Measurements from ENCODE around the gene GMEB2.

The GMEB2 gene

GRCh38 chr20:63568170-63568981, 58.5 kb downstream of the GMEB2 start:
- DNase-seq, result no peak

DNA sequence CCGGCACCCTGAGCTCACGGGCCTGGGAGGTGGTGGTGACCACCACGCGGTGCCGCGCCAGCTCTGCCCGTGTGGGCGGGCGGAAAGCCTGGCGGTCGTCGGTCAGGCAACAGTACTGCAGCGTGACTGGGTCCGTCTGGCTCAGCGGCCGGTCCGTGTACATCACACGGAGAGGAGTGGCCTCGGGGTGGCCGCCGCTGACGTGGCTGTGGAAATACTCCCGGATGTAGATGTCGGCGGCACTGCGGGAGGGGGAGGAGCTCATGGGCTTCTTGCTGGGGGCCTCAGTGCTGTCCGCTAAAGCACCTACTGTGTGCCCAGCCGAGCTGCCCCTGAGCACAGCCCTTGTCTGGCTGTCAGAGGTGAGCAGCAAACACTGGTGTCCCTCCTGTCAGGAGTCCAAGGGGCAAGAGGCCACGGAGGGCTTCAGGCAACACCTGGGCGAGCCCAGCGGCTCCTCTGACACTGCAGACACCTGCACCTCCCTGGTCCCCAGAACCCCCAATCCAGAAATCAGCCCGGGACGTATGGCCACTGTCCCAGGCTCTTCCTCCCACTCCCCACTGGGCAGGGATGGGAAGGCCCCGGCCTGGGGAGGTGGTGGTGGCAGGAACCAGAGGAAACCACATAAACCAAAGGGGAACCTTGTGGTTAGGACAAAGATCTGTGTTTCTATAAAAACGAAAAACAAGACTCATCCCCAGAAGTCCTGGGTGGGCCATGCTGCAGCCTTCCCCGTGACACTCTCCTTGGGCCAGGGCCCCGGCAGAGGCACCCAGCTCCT, 59.3 kb downstream of the GMEB2 start:
- DNase-seq, result peak; percentile 72

- DNase-seq, result peak; percentile 32
Observed at GRCh38 chr20:63567136-63567385, 59.8 kb downstream of the GMEB2 start.

DNA sequence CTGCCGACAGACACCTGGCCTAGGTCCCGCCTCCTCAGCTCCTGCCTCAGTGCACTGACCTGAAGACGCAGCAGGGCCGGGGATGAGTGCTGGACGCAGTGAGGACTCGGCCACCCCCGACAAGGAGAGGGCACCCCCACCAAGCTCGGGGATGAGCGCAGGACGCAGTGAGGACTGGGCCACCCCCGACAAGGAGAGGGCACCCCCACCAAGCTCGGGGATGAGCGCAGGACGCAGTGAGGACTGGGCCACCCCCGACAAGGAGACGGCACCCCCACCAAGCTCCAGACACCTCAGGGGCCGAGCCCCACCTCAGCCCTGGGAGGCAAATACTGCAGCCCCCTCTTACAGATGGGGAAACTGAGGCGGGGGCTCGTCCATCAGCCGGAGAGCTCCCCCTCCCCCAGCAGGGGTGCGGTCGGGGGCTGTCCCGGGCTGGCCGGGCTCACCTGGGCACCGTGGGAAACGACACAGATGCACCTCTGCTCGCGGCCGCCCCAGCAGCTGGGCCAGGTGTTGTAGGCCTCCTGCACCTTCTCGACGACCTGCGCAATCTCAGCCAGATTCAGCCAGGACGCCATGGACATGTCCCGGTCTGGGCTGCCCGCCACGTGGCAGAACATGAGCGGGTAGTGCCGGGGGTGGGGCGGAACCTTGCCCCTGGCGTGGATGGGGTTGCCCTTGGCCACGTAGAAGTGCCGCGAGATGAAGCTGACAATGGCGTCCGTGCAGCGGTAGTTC, 60.3 kb downstream of the GMEB2 start:
- no peak for DNase-seq

GRCh38 chr20:63565699-63566335, 61.1 kb downstream of the GMEB2 start:
- no peak for DNase-seq

DNA sequence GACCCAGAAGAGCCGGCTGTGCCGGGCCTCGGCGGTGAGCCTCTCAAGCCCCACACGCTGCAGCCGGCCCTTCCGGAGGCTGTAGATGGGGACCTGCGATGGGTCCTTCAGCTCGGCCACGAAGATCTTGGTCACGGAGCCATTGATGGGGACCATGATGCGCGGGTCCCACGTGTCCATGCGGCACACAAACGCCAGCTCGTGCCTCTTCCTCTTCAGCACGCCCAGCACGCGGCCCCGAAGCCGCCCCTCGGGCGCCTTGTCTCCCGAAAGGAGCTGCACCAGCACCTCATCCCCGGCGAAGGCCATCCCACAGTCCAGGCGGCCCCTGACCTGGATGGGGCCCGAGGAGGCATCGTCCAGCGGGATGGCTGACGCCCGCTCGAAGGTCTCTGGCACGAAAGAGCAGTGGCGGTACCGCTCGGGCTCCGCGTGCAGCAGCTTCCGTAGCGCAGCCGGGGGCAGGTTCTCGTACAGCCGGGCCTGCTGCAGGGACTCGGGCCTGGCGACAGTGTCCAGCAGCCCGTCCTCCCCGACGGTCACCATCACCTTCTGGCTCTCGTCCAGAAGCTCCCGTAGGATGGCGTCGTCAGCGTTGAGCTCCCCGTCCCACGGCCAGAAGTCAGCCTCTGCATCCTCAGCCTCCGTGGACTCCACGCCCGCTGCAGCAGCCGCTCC, 61.7 kb downstream of the GMEB2 start:
- DNase-seq, result no peak

DNA sequence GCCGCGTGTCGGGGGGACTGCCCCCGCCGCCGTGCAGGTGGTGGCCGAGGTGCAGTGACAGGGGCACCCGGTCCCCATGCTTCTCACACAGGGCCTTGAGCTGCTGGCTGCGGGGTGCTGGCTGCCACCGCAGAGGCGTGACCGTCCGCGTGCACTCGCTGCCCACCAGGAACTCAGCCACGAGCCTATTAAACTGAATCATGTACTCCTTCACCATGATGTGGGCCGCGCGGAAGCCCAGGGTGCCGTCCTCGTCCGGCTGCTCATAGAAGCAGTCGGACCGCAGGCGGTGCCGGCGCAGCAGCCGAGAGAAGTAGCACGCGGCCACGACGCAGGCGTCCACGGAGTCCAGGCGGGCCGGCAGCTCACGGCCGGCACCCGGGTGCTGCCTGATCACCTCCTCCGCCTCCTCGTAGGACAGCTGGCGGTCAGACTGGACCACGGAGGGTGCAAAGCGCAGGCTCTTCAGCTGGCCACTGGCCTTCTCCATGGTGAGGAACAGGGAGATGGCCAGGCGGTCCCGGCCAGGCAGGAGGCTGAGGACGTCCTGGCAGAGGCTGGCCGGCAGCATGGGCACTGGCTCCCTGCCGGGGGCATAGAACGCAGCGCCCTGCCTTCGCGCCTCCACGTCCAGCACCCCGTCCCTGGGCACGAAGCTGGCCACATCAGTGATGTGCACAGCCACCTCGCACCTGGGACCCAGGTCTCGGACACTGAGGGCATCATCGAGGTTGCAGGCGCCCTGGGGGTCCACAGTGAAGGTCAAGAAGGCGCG, 62.7 kb downstream of the GMEB2 start:
- no peak for DNase-seq

GRCh38 chr20:63563225-63563935, 63.5 kb downstream of the GMEB2 start:
- DNase-seq, result no peak

DNA sequence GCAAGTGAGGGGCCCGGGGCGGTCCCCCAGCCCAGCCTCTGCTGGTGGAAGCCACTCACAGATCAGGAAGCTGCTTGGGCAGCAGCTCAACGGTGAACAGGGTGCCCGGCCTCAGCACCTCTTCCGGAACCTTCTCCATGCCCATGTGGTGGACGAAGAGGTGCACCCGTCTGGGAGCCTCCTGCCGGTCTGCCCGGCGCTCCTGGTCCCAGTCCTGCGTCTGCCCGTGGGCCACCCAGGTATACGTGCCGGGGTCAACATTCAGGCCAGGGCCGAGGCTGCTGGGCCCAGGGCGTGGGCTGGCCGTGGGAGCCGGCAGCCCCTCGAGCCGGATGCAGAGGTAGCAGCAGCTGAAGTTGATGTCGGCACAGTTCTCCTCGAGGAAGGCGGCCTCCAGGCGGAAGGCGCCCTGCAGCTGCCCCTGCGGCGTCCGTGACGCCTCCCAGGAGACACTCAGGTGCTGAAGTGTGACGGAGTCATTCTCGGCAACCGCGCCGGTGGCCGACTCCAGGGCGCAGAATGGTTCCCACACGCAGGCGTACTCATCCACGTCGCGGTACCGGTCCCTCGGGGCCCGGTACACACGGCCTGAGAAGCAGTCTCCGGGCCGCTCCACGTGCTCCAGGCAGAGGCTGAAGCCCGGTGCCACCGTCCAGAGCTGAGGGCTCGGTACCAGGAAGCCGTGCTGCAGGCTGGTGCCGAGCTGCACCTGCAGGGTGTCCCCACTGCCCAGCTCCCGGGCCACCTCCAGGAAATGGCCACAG, 64.3 kb downstream of the GMEB2 start:
- no peak for DNase-seq

DNA sequence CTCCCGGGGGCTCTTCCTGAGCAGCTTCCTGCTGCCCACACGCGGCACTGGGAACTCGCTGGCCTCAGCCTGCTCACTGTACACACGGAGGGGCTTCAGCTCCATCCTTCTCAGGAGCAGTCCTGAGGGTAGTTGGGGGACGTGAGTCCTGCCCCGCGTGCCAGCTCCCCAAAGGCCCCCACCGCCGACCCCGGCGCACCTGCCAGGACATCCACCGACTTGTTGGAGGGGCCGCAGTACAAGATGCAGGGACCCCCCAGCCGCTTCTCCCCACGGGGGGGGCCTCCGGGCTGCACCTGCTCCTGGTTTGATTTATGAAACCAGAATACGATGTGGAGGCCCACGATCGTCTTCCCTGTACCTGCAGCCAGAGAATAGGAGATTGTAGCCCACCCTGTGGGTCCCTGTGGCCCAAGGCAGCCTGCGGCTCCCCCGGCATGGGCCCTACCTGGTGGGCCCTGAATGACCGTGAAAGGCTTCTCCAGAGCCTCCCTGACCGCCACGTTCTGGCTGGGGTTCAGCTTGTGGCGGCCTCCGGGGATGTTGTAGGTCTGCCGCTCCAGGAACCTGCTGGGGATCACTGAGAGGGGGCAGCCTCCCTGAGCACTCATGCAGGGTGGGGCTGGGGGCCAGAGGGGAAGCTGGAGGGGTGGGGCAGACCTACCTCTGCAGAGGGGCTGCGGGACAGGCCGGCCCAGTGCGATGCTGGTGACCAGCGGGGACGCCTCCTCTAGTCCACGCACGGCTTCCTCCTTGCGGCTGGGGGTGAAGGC, 65.1 kb downstream of the GMEB2 start:
- no peak for DNase-seq

DNA sequence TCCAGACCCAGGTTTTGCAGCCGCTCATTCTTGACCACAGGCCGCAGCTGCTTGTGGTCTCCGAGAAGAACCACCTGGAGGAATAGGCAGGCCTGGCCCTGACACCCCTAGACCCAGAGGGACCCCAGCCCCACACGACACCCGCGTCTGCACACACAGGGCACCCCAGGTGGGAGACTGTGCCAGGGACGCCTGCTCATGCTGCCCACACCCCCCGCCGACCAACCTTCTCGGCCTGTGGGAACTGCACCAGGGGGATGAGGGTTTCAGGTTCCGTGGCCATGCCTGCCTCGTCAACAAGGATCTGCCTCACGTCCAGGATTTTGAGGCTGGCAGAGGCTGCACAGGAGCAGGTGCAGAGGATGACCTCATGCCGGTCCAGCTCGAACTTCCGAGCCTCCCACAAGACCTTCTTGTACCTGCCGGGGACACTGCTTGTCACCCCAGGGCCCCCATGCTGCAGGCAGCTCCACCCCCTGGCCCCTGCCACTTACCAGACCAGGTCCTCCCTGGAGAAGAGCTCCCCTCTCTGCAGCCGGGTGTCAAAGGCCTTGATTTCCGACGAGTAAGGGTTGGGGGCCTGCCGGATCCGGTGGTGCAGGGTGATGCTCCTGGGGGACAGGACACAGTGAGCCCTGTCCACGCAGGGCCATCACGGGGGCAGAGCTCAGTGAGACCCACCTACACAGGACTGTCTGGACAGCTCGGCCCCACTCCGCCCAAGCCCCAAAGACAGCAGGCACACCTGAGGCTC, 65.9 kb downstream of the GMEB2 start:
- DNase-seq, result no peak

GRCh38 chr20:63560333-63560805, 66.5 kb downstream of the GMEB2 start:
- DNase-seq, result no peak

DNA sequence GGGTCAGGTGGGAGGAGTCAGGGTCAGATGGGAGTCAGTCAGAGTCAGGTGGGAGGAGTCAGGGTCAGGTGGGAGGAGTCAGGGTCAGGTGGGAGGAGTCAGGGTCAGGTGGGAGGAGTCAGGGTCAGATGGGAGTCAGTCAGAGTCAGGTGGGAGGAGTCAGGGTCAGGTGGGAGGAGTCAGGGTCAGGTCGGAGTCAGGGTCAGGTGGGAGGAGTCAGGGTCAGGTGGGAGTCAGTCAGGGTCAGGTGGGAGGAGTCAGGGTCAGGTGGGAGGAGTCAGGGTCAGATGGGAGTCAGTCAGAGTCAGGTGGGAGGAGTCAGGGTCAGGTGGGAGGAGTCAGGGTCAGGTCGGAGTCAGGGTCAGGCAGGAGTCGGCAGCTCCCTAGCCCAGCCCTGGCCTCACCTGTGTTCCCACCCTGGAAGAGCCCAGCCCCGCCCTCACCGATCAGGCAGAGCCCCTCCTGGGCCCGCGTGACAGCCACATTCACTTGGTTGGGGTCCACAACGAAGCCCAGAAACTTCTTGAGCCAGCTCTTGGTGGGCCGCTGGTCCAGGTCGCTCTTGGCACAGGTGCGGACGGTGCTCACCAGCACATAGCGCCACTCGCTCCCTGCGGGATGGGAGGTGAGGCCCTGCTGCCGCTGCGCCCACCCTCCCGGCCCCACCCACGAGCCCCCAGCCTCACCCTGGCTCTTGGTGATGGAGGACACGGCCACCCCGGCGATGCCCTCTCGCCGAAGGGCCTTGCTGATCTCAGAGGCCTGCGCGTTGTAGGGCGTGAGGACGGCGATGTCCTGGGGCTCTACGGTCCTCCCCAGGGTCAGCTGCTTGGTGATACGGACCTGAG, 67.2 kb downstream of the GMEB2 start:
- peak; percentile 74 for DNase-seq

DNA sequence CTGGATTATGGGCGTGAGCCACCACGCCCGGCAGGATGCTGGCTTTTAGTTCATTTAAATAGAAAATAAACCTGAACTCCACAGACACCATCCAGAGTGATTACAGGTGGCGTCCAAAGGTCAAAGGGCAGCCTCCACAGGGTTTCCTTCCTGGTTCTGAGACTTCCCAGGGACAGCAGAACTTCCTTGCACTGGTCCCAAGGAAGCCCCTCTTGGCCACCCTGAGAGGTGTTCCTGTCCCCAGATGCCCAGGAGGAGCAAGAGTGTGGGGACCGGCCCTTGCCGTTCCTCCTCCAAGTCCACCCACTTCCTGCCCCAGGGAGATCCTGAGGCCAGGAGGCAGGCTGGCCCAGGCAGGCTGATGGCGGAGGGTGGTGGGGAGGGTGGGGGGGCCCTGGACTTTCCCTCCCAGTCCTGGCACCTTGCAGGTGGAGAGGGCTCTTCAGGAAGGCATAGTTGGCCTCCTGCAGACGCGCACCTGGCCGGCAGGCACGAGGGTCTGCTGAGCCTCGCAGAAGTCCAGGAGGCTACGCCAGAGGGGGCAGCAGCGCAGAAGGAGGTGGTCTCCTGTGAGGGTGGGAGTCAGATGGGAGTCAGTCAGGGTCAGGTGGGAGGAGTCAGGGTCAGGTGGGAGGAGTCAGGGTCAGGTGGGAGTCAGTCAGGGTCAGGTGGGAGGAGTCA, 68.0 kb downstream of the GMEB2 start:
- DNase-seq, result no peak

- DNase-seq, result no peak
Observed at GRCh38 chr20:63557481-63557891, 69.4 kb downstream of the GMEB2 start.

DNA sequence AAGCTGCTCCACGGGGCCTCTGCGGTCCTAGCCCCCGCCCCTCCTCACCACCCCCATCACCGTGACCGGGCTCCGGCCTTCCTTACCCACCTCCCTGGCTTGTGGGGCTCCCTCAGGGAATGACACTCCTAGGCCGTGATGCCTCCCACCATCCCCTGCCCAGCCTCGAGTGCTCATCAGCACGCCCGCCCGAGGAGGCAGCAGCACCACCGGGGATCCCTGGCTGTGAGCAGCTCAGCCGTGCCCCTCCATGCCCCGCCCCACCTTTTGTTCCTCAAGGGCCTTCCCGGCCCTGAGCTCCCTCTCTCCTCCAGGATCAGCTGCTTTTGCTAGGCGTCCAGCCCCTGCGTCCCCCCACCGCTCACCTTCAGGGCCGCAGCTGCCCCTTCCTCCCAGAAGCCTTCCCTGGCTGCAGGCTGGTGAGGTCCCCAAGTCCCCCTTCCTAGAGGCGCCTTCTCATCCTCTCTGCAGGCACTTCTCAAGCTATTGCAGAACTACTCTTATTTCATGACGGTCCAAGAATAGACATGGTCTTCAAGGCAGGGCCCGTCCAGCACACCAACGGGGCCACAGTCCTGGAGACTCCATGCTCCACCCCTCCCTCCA, 69.9 kb downstream of the GMEB2 start:
- no peak for DNase-seq

Measured in CD4-positive, alpha-beta T cell treated with Interleukin-15 for 1 hour (primary cell).